ENCODE results near the gene ACSL5.

The ACSL5 gene, protein sequence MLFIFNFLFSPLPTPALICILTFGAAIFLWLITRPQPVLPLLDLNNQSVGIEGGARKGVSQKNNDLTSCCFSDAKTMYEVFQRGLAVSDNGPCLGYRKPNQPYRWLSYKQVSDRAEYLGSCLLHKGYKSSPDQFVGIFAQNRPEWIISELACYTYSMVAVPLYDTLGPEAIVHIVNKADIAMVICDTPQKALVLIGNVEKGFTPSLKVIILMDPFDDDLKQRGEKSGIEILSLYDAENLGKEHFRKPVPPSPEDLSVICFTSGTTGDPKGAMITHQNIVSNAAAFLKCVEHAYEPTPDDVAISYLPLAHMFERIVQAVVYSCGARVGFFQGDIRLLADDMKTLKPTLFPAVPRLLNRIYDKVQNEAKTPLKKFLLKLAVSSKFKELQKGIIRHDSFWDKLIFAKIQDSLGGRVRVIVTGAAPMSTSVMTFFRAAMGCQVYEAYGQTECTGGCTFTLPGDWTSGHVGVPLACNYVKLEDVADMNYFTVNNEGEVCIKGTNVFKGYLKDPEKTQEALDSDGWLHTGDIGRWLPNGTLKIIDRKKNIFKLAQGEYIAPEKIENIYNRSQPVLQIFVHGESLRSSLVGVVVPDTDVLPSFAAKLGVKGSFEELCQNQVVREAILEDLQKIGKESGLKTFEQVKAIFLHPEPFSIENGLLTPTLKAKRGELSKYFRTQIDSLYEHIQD

GRCh38 chr10:112373912-112374338, at the start of gene ACSL5:
ACSL5 (plus strand) TSS chr10:112374116; CDS start chr10:112394947, 20,831 bp downstream.
- DNase-seq (ENCODE audit: low spot score in 2 of 2) (peak in 1 of 2 donors; percentile 40), ATAC-seq (no peak)
- peaks cover 21% of the 10 kb centered on the region for H3K36me3 Mint-ChIP-seq
- H3K27ac Mint-ChIP-seq = peak within 1 kb of the TSS; percentile 100
- H3K9me3 Mint-ChIP-seq = no peaks in the 10 kb centered on the region
- peaks cover 69% of the 10 kb centered on the region for H3K4me1 Mint-ChIP-seq
- peak within 1 kb of the TSS; percentile 98 for H3K4me3 Mint-ChIP-seq

- DNase-seq (ENCODE audit: low spot score in 2 of 2) = no peak
- Mint-ChIP-seq H3K4me1 (peaks cover 12% of the 10 kb centered on the region), H3K4me3 (no peak overlapping the region), H3K9me3 (no peaks in the 10 kb centered on the region), H3K27ac (peak overlapping the region; percentile 29), H3K36me3 (no peaks in the 10 kb centered on the region)
- ATAC-seq = no peak
Measured at GRCh38 chr10:112327678-112328077, 46.2 kb upstream of the ACSL5 start.

DNA sequence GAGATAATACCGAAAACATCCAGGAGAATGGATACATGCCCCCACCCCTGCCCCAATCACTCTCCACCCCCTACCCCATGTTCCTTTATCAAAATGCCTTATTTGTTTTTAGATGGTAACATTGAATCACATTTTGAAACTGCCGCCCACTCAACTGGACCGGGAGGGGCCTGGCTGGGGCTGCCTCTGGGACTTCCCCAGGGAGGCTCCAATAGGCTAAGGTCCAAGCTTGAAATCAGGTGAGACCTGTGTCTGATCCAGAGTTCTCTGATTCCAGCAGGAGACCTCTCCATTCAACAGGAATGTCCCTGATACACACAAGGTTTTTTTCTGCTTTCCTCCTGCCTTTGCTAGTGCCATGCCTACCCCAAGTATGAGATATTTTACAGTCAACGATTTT, 43.8 kb upstream of the ACSL5 start:
- Mint-ChIP-seq H3K9me3 (no peaks in the 10 kb centered on the region), H3K36me3 (no peaks in the 10 kb centered on the region), H3K4me3 (no peak overlapping the region), H3K4me1 (peaks cover 12% of the 10 kb centered on the region), H3K27ac (no peak overlapping the region)
- DNase-seq (ENCODE audit: low spot score in 2 of 2) = no peak
- peak; percentile 42 for ATAC-seq

- Mint-ChIP-seq H3K4me3 (no peak overlapping the region), H3K4me1 (peaks cover 12% of the 10 kb centered on the region), H3K27ac (no peak overlapping the region), H3K36me3 (no peaks in the 10 kb centered on the region), H3K9me3 (no peaks in the 10 kb centered on the region)
- no peak for DNase-seq (ENCODE audit: low spot score in 2 of 2)
- no peak for ATAC-seq
Measured at GRCh38 chr10:112330607-112331160, 43.2 kb upstream of the ACSL5 start.

DNA sequence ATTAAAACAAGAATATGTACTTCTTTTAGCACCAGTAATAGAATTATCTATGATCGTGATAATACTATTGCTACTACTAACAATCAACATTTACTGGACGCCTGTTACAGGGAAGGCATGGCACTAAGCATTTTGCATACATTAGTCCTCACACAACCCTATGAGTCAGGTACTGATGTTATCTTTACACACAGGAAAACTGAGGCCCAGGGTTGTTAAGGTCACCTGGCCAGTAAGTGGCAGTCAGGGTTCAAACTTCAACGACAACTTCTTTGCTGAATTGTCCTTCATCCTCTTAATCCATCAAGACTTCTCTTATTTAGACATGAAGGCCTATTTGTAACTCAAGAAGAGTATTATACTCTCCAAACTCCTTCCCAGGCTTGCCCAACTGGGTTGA, 41.9 kb upstream of the ACSL5 start:
- H3K4me1 Mint-ChIP-seq = peaks cover 12% of the 10 kb centered on the region
- H3K9me3 Mint-ChIP-seq = no peaks in the 10 kb centered on the region
- H3K36me3 Mint-ChIP-seq = no peaks in the 10 kb centered on the region
- DNase-seq (ENCODE audit: low spot score in 2 of 2) (no peak), ATAC-seq (no peak)
- no peak overlapping the region for H3K27ac Mint-ChIP-seq
- no peak overlapping the region for H3K4me3 Mint-ChIP-seq

- DNase-seq (ENCODE audit: low spot score in 2 of 2) = no peak
Measured at GRCh38 chr10:112332509-112333228, 41.2 kb upstream of the ACSL5 start.

GRCh38 chr10:112333452-112333851, 40.5 kb upstream of the ACSL5 start:
- Mint-ChIP-seq H3K36me3 (no peaks in the 10 kb centered on the region), H3K27ac (no peak overlapping the region), H3K4me3 (no peak overlapping the region), H3K9me3 (no peaks in the 10 kb centered on the region), H3K4me1 (peaks cover 12% of the 10 kb centered on the region)
- no peak for DNase-seq (ENCODE audit: low spot score in 2 of 2)
- no peak for ATAC-seq

More at GRCh38 chr10:112332509-112333228, 41.2 kb upstream of the ACSL5 start:
- Mint-ChIP-seq H3K9me3 (no peaks in the 10 kb centered on the region), H3K36me3 (no peaks in the 10 kb centered on the region), H3K4me1 (peaks cover 12% of the 10 kb centered on the region), H3K27ac (no peak overlapping the region), H3K4me3 (no peak overlapping the region)
- no peak for ATAC-seq

GRCh38 chr10:112335111-112335867, 38.6 kb upstream of the ACSL5 start:
- ATAC-seq = no peak
- Mint-ChIP-seq H3K4me3 (no peak overlapping the region), H3K9me3 (no peaks in the 10 kb centered on the region), H3K4me1 (peaks cover 7% of the 10 kb centered on the region), H3K27ac (no peak overlapping the region), H3K36me3 (no peaks in the 10 kb centered on the region)
- DNase-seq (ENCODE audit: low spot score in 2 of 2) = peak in 1 of 2 donors; percentile 13

- Mint-ChIP-seq H3K4me1 (peaks cover 6% of the 10 kb centered on the region), H3K4me3 (no peak overlapping the region)
- ATAC-seq = no peak
Measured at GRCh38 chr10:112335868-112336265, 38.0 kb upstream of the ACSL5 start.

DNA sequence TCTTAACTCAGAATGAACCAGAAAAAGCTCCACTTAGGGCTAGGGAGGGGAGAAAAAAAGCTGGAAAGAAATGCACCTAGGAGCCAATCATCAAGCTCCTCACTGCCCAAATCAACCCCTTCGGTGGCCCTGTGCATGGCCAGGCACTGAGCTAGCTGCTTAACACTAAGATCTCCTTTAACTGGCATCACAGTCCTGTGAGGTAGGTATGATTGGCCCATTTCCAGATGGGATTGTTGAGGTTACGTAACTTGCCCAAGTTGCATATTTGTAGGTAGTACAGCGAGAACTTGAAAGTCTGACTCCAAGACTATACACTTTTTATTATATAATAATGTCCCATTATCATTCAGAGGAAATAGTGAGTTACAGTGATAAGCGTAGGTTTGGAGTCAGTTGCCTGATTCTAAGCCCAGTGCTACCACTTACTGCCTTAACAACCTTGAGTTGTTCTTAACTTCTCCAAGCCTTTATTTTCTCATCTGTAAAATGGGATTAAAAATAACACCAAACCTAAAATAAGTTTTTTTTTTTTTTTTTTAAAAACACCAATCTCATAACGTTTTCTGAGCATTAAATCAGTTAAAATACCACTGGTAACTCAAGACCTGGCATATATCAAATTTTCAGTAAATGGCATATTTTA, 37.2 kb upstream of the ACSL5 start:
- H3K9me3 Mint-ChIP-seq = no peaks in the 10 kb centered on the region
- no peak for ATAC-seq

More at GRCh38 chr10:112335868-112336265, 38.0 kb upstream of the ACSL5 start:
- peak in 1 of 2 donors; percentile 12 for DNase-seq (ENCODE audit: low spot score in 2 of 2)
- Mint-ChIP-seq H3K36me3 (no peaks in the 10 kb centered on the region), H3K27ac (no peak overlapping the region), H3K9me3 (no peaks in the 10 kb centered on the region)

DNA sequence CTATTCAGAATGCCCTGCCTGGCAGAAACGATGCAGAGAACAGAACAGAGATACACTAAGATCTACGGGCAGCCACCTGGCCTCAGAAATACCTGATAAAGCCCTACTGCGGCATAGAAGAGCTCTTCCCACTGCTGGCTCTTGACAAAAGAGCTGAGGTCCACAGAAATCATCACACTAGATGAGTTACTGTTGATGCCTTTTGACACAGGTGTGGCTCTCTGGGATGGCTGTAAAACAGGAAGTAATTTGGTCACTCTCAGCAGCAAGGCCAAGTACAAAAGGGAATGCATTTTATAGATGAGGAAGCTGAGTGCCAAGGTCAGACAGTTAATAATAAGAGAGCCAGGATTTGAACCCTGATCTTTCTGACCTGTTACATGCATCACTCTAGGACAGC, 35.0 kb upstream of the ACSL5 start:
- Mint-ChIP-seq H3K9me3 (no peaks in the 10 kb centered on the region), H3K27ac (no peak overlapping the region), H3K4me3 (no peak overlapping the region), H3K4me1 (no peaks in the 10 kb centered on the region), H3K36me3 (no peaks in the 10 kb centered on the region)
- ATAC-seq = no peak
- DNase-seq (ENCODE audit: low spot score in 2 of 2) = peak in 1 of 2 donors; percentile 20

More for the DNA sequence above, 37.2 kb upstream of the ACSL5 start:
- H3K36me3 Mint-ChIP-seq = no peaks in the 10 kb centered on the region
- H3K4me3 Mint-ChIP-seq = no peak overlapping the region
- H3K4me1 Mint-ChIP-seq = no peaks in the 10 kb centered on the region
- H3K27ac Mint-ChIP-seq = no peak overlapping the region
- DNase-seq (ENCODE audit: low spot score in 2 of 2) = peak in 1 of 2 donors; percentile 18

DNA sequence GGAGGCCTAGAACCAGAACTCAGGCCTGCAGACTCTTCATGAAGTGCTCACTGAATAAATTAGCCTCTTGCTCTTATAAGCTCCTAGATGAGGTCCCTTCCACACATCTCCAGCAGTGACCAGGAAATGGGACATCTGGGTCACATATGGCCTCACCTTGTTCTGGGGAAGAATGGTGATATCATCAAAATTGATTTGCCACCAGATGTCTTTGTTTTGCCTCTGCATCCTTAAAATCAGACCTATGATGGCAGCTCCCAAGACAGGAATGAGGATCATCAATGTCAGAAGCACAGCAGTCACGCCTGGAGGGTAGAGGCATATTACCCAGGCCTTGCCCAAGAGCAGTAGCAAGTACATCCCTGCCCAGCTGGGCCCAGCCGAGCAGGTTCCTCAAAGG, 33.3 kb upstream of the ACSL5 start:
- H3K9me3 Mint-ChIP-seq = no peaks in the 10 kb centered on the region
- no peak for ATAC-seq
- H3K27ac Mint-ChIP-seq = peak overlapping the region; percentile 24
- peaks cover 5% of the 10 kb centered on the region for H3K4me1 Mint-ChIP-seq
- DNase-seq (ENCODE audit: low spot score in 2 of 2) = no peak
- H3K36me3 Mint-ChIP-seq = no peaks in the 10 kb centered on the region
- no peak overlapping the region for H3K4me3 Mint-ChIP-seq

DNA sequence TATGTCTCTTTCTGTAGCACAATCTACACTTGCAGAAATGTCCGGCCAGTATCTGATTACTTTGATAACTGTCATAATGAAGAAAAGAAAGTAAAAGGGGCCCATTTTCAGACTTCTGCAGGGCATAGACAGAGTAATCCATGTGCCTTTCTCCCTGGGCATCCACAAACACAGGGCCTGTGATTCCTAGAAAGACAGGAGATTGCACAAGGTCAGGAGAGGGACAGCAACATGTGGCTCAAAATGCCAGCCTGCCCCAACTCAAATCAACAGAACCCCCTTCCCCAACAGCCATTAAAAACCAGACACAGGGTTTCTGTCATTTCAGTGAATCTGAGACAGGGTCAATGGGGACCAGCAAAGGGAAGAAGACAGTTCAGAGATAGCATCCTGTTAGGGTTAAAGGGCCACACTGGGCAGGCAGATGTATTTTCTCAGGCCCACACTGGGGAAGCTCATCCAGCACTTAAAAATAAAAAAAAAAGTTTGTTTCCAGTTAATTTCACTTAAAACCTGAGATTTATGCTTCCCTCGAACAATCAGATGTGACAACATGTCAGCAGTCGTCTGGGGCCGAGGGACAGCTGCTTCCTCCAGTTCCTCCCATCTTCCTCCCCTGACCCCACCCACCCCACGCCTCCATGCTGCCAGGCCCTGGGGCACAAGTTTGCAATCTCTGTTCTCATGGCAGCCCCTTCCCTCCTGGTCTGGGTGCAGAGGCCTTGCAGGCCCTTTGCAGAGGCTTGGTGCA, 30.7 kb upstream of the ACSL5 start:
- H3K4me3 Mint-ChIP-seq = no peak overlapping the region
- no peak overlapping the region for H3K27ac Mint-ChIP-seq
- H3K36me3 Mint-ChIP-seq = no peaks in the 10 kb centered on the region
- peaks cover 5% of the 10 kb centered on the region for H3K4me1 Mint-ChIP-seq
- no peak for DNase-seq (ENCODE audit: low spot score in 2 of 2)
- H3K9me3 Mint-ChIP-seq = no peaks in the 10 kb centered on the region
- ATAC-seq = no peak

- no peaks in the 10 kb centered on the region for H3K36me3 Mint-ChIP-seq
- peaks cover 5% of the 10 kb centered on the region for H3K4me1 Mint-ChIP-seq
- DNase-seq (ENCODE audit: low spot score in 2 of 2) (no peak), ATAC-seq (no peak)
- no peak overlapping the region for H3K4me3 Mint-ChIP-seq
- no peak overlapping the region for H3K27ac Mint-ChIP-seq
- H3K9me3 Mint-ChIP-seq = no peaks in the 10 kb centered on the region
Measured at GRCh38 chr10:112344261-112344660, 29.7 kb upstream of the ACSL5 start.

All from stimulated activated effector memory CD8-positive, alpha-beta T cell treated with anti-CD3 and anti-CD28 coated beads, Interleukin-12 subunit alpha, Interleukin-12 subunit beta, amount 100 ng/mL, for 72 hours (primary cell).